A673 (cell line): ENCODE data around the gene RGS7. TPM values are rescaled to one million over a fixed set of nuclear protein-coding genes. Genes with fewer than 3 reads are reported as not detected.

Experiments used
- BruUV-seq: library from RNA; stranded (reverse); fragments of 400-500 nt; replicated peaks from 2 replicates; lab custom pipeline; 2021; lab: Mats Ljungman, UMichigan
- CTCF ChIA-PET: fragments of 300-600 bp; sonication (Branson Sonifier 250); formaldehyde crosslinking; loops from one replicate; lab custom pipeline; 2022; ENCODE audit warnings: antibody characterized with exemption; lab: Charles Lee
- POLR2A ChIA-PET: fragments of 300-600 bp; sonication (Branson Sonifier 250); formaldehyde crosslinking; loops from one replicate; lab custom pipeline; 2022; ENCODE audit warnings: antibody characterized with exemption; ENCODE audit not compliant: low non-redundant PET; lab: Charles Lee
- DNase-seq: peaks from one replicate; pipeline ENCODE4 v3.0.0-alpha.2; 2015; ENCODE audit warnings: low spot score
- H3K27ac ChIP-seq: fragments of 200-600 bp; sonication (generic); 2 replicates; pipeline ENCODE4 v1.5.1; 2016; ENCODE audit warnings: mixed run types, low read depth, mild to moderate bottlenecking, mixed read lengths, antibody characterized with exemption, low read length; ENCODE audit not compliant: poor library complexity, severe bottlenecking
- H3K27me3 ChIP-seq: fragments of 200-600 bp; sonication (generic); replicated peaks from 2 replicates; pipeline ENCODE4 v1.6.1; 2017; ENCODE audit warnings: mixed run types, low read depth, mild to moderate bottlenecking, mixed read lengths, antibody characterized with exemption, low read length; ENCODE audit not compliant: insufficient read depth, poor library complexity
- H3K36me3 ChIP-seq: fragments of 200-600 bp; sonication (generic); 2 replicates; pipeline ENCODE4 v1.6.1; 2016; ENCODE audit warnings: mixed run types, mild to moderate bottlenecking, mixed read lengths, antibody characterized with exemption, low read length; ENCODE audit not compliant: insufficient read depth, poor library complexity, severe bottlenecking
- H3K4me1 ChIP-seq: fragments of 200-600 bp; sonication (generic); 2 replicates; pipeline ENCODE4 v1.6.1; 2017; ENCODE audit warnings: mixed run types, mild to moderate bottlenecking, mixed read lengths, antibody characterized with exemption, low read length; ENCODE audit not compliant: insufficient read depth, poor library complexity, severe bottlenecking
- H3K4me3 ChIP-seq: fragments of 200-600 bp; sonication (generic); 2 replicates; pipeline ENCODE4 v1.5.1; 2016; ENCODE audit warnings: low read depth, mixed run types, mild to moderate bottlenecking, mixed read lengths, low read length; ENCODE audit not compliant: poor library complexity, severe bottlenecking
- H3K9me3 ChIP-seq: fragments of 200-600 bp; sonication (generic); 2 replicates; pipeline ENCODE4 v1.6.1; 2016; ENCODE audit warnings: mixed run types, low read depth, mild to moderate bottlenecking, mixed read lengths, antibody characterized with exemption, low read length; ENCODE audit not compliant: poor library complexity, severe bottlenecking
- CTCF ChIP-seq: fragments of 300-800, 200-600 bp; sonication (generic); conservative IDR thresholded peaks from 2 replicates; pipeline ENCODE4 v1.5.1; 2017; ENCODE audit warnings: low read depth, mild to moderate bottlenecking, antibody characterized with exemption, low read length, moderate library complexity, mixed read lengths
- EZH2 ChIP-seq: fragments of 200-600 bp; sonication (generic); IDR thresholded peaks from 2 replicates; pipeline ENCODE4 v1.6.1; 2017; ENCODE audit warnings: borderline replicate concordance, low read depth, mild to moderate bottlenecking, mixed read lengths, antibody characterized with exemption, low read length; ENCODE audit not compliant: poor library complexity, severe bottlenecking
- intact Hi-C: fragments of 100-400 bp; cut with micrococcal nuclease; formaldehyde crosslinking; loops from one replicate; pipeline ENCODE4 v1.10.0; 2022; ENCODE audit not compliant: unreplicated experiment
- total RNA-seq: library from RNA; stranded (reverse); gene quantifications from 2 replicates; pipeline ENCODE4 v1.2.3, GENCODE V29; 2021

Gene RGS7
- total RNA-seq, 1 experiment from 2014 or later = not detected

GRCh38 chr1:241274693-241275092, 82.3 kb downstream of the RGS7 start:
- Histone ChIP-seq H3K9me3 (no peaks in the 10 kb centered on the region), H3K36me3 (no peaks in the 10 kb centered on the region), H3K27me3 (no peaks in the 10 kb centered on the region), H3K4me1 (no peaks in the 10 kb centered on the region), H3K4me3 (no peak overlapping the region), H3K27ac (no peak overlapping the region)
- DNase-seq = no peak
- TF ChIP-seq CTCF = no peak
- no peak for TF ChIP-seq EZH2
- intact Hi-C loops = no loop called here
- no TSS peak for BruUV-seq
- POLR2A ChIA-PET = no interaction called here
- CTCF ChIA-PET = no interaction called here

DNA sequence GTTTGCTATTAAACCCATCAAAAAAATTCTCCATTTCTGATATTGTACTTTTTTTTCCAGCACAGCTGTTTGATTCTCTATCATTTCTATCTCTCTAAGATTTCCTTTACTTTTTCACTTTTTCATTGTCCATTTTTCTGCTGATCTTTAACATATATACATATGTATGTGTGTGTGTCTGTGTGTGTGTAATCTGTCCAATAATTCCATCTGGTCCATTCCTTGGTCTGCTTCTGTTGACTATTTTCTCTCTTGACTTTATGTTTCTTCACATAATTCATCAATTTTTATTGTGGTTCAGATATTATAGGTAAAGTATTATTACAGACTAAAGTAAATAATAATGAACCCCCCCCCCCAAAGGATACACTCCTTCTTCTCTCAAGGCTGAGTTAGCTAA, 84.2 kb downstream of the RGS7 start:
- no peak for DNase-seq
- no peak for TF ChIP-seq EZH2
- no peak for TF ChIP-seq CTCF
- no peaks in the 10 kb centered on the region for H3K4me1 ChIP-seq
- no peaks in the 10 kb centered on the region for H3K36me3 ChIP-seq
- BruUV-seq = no TSS peak
- ChIA-PET POLR2A (no interaction called here), CTCF (interaction anchor here (0.6 kb wide), 1 partner anchor 24 kb away, joined by 15 read pairs; no protein-coding TSS in a partner anchor)
- H3K4me3 ChIP-seq = no peak overlapping the region
- no peaks in the 10 kb centered on the region for H3K9me3 ChIP-seq
- intact Hi-C loops = no loop called here
- peaks cover 2% of the 10 kb centered on the region for H3K27me3 ChIP-seq
- H3K27ac ChIP-seq = no peak overlapping the region

DNA sequence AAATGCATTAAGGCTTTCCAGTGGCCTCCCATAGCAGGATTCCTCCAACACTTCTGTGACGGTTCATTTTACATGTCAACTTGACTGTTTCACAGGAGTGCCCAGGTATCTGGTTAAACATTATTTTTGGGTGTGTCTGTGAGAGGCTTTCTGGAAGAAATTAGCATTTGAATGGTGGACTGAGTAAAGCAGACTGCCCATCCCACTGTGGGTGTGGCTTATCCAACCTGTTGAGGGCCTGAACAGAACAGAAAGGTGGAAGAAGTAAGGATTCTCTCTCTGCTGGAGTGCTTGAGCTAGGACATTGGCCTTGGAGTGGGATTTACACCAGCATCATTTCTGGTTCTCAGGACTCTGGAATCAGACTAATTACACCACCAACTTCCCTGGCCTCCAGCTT, 85.6 kb downstream of the RGS7 start:
- TF ChIP-seq EZH2 (no peak), CTCF (no peak)
- Histone ChIP-seq H3K27me3 (peaks cover 2% of the 10 kb centered on the region), H3K27ac (no peak overlapping the region), H3K4me1 (no peaks in the 10 kb centered on the region), H3K9me3 (no peaks in the 10 kb centered on the region), H3K4me3 (no peak overlapping the region), H3K36me3 (no peaks in the 10 kb centered on the region)
- ChIA-PET CTCF (no interaction called here), POLR2A (no interaction called here)
- no peak for DNase-seq
- intact Hi-C loops = no loop called here
- no TSS peak for BruUV-seq
